HG03378 (cell line): ENCODE data around the gene PTPRK.

ENCODE experiments used
- ATAC-seq: cut with Tn5 transposase; IDR thresholded peaks from one replicate; pipeline ENCODE4 v1.9.1; 2021; ENCODE audit warnings: mild to moderate bottlenecking, moderate library complexity; ENCODE audit not compliant: unreplicated experiment

PTPRK gene

DNA sequence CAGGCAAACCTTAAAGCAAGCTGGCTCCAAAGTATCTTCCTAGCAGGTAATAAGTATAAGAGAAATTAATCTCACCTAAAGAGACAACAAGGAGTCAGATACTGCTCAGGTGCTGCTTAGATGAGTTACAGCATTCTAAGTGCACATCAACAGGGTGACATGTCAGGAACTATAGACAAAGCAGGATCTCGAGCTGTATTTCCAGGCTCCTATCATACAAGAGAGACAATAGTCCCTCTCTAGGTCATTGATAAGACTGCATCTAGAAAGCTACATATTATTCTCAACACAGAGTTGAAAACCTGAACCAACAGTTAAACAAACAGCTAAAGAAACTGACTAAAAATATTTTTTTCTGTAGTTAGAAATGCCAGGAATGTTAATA lies 3.9 kb downstream of the PTPRK start:
- peak; percentile 30 for ATAC-seq

DNA sequence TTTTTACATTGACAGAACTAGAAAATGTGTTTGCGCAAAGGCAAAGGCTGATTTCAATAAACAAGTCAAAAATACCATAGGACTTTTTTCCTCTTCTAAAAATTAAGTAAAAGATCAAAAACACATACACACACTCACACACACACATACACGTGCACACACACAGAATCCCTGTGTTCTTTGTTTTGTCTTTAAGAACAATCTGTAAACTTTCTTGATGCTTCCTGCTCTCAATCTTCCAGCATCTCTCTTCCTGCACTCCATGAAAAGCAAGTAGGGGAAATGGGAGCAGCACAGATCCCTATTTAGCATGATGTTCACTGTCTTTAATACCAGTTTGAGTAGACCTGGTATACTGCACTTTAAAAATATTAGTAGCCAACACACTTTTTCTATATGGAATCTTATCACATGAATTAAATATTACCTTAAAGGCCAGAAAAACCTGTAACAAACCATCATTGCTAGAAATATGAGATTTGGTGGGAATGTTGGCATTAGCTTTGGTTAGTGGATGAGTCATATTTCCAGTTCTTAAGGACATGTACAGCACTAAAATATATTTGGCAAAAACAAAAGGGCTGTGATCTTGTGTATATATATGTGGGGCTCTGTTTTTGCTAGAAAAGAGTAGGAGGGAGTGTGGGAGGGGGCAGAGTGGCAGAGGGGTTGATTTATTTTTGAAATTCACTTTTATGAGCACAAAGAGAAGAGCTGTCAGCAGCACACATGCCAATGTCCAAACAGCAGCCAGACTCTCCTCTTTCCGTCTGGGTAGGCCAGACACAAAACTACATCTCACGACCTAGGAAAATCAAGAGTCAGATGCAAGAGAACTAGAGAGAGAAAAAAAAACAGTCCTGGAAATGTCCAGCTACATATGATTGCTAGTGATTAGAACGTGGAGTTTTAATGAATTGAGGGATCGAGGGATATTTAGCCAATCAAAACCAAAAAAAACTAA lies 4.6 kb downstream of the PTPRK start:
- no peak for ATAC-seq

DNA sequence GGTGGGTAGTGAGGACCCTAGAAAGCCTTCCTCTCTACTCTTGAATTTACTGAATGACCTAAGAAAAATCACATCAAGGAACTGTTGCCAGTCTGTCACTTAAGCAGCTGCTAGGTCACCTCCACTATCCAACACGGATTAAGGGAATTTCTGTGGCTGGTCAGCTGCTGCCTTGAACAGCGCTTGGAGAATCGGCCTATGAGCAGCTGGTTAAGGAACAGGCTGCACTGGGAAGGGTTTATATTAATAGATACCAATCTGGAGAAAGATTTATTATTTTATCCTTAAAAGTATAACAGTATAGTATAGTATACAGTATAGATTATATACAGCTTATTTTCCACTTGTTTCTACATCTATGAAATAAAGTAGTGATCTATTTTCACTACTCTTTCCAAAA lies 6.5 kb downstream of the PTPRK start:
- no peak for ATAC-seq

DNA sequence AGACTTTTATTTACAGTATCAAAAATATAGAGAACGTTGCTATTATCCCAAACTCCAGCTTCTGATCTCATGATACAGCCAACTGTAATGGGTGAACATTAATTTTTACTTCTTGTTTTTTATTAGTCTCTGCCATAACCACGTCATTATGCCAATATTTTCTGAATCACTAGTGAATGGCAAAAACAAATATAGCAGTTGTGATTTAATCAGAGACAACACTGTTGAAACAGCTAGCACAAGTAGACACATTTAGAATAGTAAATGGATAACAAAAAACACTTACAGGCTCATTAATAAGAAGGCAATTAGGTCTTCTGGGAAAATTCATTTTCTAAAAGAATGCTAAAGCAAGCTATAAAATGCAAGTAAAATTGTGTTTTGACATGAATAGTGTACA lies 8.1 kb downstream of the PTPRK start:
- no peak for ATAC-seq

DNA sequence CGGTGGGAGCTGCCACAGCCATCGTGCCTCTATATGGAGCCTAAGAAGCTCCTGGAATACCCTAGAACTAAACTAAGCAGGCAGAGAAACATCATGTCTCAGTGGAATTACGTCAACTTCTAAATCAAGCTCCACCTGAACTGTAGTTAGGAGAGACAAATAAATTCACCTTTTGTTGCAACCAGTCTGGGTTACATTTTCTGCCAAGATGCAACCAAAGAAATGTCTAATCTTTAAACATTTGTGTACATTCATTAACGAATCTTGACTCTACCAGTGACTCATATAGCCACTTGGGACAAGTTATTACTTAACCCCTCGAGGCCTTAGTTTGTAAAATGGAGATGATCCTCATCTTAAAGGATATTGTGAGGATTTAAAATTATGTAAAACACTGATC lies 8.9 kb downstream of the PTPRK start:
- ATAC-seq, result peak; percentile 79

DNA sequence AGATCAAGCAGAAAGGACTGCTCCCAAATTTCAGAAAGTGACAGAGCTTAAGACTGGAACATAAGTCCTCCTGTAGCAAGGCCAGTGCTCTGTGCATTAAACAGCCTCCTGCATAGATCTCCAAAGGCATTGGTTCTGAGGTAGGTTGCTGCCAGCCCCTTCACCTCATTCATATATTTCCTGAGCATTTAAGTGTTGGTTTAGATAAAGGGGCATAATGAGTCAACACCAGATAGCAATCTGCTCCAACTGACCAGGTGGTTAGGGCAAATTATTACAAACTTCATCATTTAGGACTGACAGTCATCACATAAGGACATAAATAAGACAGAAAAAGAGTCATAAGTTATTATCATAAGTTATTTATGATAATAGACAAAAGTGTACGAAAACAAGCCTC lies 10.7 kb downstream of the PTPRK start:
- ATAC-seq, result no peak

DNA sequence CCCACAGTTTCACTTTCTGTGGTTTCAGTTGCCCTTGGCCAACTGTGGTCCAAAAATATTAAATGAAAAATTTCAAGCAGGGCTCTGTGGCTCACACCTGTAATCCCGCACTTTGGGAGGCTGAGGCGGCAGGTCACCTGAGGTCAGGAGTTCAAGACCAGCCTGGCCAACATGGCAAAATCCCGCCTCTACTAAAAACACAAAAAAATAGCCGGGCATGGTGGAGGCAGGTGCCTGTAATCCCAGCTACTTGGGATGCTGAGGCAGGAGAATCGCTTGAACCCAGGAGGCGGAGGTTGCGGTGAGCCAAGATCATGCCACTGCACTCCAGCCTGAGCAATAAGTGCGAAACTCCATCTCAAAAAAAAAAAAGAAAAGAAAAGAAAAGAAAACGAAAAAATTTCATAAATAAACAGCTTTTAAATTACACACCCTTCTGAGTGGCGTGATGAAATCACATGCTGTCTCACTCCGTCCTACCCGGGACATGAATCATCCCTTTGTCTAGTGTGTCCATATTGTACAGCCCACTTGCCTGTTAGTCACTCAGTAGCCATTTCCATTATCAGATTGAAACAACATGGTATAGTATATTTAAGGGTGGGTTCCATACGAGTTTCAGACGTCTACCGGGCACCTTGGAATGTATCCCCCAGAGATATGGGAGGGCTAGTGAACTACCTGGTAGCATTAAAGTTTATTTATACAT lies 11.7 kb downstream of the PTPRK start:
- no peak for ATAC-seq

DNA sequence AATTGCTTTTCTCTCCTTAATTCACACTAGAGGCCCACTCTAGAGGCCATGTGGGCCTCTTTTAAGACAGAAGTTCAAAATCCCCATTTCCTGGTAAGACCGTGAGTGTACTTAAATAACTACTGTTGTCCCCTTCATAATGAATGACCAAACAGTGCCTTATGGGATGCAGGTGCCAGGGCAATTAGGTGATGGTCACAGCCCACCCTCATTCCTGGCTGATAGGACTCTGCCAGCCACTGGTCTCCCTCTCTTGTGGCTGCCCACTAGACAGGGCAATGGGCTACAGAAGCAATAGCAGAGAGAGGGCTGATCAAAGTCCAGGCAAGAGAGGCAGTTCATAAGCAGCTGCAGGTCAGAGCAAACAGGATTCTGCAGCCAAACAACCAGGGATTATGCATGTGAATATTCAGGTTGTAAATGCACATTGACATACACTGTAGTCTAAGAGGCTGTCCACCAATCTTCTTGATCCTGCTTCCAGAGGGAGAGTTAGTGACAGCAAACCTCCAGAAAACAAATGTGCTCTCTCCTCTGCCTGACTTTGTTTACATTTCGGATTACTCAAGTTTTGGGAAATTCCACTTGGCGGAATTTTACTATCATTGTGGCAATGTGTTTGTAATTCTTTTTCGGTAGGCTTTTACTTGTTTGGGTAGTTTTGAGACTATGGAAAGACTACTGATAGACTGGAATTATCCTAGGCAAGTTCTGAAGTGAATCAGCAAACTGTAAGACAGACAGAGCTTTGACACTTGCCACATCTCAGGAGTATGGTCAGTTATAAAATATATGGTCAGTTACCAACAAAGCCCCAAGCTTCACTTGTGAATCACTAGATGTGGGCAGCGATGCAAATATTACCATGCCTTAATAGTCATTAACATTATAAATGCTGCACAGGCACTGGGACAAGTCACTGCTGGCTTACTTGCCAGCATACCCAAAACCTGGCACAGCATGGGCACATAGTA lies 12.8 kb downstream of the PTPRK start:
- ATAC-seq, result no peak

DNA sequence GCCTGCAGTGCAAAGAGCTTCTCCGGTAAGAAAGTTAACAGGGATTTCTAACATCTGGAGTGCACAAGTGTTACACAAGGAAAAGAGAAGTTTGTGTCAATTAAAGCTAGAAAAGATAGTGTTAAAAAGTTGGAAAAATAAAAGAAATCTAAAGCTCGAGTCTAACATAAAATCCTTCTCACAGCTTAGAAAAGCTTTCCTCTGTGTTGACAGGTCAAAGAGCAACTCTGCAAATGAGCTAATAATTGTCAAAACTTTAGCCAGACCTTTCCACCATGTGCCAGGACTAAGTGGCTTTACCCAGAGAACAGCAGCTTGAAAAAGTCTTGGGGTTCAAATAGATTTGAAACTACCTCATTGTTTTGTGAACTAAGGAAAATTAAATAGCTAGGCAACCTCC lies 14.8 kb downstream of the PTPRK start:
- ATAC-seq, result no peak

DNA sequence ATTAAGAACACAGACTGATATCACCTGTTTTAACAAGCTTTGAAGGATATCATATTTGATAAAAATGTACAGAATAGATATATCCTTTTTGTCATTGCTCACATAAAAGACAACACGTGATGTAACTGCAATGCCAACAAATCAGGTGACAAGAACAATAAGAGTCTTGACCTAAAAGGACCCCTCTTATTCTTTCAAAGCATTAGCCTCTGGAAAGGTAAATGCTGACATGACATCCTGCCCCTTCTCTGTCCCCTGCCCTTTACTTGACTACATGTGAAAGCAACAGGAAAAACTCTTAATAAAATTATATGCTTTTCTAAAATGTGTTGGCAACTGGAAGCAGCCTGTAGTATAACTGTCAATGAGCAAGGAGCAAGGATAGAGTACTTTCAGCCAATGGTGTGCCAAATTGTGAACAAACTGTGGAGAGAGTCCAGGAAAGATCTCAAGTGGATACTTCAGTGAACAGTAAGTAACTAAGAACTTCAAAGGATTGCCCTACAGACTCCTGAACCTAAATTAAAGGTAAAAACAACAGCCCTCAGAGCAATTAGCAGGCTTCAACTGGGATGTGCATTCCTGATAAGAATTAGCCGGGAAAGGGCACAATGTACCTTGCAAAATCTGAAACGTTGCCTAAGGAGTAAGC lies 16.3 kb downstream of the PTPRK start:
- ATAC-seq, result no peak

DNA sequence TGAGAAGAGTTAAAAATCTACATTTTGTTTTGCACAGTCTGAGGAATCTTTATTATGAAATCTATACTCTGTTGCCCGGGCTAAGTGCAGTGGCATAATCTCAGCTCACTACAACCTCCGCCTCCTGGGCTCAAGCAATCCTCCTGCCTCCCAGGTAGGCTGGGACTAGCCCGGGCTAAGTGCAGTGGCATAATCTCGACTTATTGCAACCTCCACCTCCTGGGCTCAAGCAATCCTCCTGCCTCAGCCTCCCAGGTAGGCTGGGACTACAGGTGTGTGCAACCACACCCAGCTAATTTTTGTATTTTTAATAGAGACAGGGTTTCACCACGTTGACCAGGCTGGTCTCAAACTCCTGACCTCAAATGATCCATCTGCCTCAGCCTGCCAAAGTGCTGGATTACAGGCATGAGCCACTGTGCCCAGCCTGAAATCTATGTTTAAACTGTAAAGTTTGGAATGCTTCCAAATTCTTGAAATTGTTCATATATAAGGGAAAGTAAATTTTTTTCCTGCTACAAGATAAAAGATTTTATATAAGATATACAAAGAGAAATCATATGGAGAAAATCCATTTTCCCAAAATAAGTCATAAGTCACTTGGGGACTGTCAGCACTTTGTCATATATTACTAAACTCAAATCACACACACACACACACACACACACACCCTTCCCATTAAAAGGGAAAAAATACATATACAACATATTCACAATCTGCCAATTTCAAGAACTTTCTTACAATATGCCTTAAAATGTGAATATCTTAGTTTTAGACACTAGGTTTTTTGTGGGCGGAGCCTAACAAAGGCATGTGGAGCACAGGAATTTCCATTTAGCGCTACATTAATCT lies 19.4 kb downstream of the PTPRK start:
- no peak for ATAC-seq

DNA sequence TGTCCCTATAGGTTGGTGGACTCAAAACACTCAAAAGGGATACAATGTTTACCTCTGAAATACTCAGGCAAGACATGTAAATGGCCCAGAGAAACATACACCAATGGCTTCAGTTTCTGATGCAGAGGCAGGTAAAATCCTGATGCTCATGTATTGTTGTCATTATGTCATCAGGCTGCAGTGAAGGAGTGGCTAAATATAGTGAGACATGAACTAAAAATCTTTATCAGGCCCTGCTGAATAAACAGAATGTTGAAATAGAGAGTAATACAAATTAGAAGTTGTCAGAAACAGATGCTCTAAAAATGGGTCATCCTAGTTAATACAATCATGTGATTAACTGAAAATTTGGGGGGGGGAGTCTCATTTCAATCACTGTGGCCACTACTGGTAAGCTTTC lies 20.4 kb downstream of the PTPRK start:
- no peak for ATAC-seq

DNA sequence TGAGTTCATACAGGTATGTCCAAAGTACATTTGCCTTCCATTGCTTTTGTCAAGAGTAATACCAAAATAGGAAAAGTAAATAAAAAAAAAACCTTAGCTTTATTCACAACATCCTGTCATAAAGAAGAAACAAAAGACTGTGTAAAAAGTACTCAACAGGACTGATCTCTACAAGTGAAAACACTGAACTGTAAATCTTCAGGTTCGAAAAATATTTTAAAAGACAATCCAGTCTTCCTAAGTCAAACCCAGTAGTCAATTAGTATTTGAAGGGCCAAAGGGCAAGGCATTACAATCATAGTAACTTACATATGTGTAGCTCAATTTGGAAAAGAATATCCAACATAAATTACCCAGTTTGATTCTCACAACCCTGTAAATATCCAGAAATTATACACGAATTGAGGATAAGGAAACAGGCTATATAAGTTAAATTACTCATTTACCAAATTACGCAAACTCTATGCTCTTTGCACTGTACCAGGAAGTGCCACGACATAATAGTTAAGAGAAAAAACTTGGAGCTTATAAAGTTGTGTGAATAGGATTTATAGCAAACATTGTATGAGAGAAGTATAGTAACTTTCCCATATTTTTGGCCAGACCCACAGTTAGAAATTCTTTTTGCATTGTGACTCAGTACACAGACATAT lies 21.2 kb downstream of the PTPRK start:
- ATAC-seq, result no peak

DNA sequence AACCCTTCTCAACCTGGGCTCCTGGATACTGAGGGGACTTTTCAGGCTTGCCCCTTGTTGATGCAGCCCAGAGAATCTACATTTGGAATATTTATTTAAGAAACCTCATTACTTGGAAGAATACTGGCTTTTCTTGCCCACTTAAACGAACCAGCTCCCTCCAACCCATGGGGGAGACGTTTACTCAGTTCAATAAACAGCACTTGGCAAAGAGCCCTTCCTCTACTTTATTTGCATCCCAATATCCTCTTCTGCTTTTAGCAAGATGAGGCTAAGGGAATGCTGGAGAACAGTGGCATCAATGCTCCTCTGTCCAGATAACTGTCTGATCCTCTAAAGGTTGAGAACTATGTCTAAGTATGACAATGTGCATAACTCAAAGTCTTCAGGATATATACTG lies 22.2 kb downstream of the PTPRK start:
- no peak for ATAC-seq

DNA sequence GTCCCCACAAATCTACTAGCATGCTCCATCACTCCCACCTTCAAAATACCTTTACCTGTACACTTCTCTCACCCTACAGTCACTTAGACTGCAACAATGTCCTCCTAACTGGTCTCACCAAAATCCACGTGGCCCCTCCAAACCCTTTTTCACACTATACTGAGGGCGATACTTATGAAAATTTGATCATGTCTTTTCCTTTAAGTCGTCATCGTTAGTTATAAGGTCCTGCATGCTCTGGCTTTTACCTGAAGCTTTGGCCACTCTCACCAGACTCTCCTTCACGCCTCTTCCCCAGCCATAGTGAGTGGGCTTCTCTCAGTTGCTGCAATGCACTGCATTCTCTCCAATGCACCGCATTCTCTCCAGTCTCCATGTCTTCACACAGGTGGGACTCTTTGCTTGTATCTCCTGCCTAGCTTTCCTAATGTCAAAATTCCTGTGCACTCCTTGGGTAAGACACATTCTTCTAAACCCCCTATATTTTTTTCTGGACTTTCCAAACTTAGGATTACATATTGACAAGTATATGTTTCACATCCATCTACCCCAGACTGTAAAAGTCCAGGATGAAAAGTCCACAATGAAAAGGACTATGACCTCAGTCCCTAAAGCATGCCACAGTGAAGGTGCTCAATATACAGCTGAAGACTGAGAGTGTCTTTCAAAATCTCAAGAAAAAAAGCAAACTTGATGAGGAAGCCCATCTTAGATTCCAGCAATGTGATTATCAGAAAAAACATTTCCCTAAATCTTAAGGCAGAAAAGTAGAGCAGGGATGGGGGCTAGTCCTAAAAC lies 24.7 kb downstream of the PTPRK start:
- ATAC-seq, result no peak

DNA sequence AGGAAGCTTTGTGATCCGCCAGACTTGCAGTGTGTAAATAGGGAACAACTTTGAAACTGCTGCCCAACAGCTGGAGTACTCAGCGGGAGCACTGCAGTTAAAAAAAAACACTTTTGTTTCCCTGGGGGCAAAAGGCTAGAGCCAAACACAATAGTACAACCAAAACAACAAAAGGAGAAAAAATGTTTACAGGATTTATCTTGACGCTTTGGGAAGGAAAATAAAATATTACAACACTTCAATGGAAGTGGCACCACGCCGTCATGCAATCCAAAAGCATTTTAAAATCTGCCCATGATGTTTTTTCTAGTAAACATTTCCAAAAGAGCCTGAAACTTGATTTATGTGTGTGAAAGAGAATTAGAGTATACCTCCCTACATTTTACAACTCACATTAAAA lies 26.0 kb downstream of the PTPRK start:
- no peak for ATAC-seq

DNA sequence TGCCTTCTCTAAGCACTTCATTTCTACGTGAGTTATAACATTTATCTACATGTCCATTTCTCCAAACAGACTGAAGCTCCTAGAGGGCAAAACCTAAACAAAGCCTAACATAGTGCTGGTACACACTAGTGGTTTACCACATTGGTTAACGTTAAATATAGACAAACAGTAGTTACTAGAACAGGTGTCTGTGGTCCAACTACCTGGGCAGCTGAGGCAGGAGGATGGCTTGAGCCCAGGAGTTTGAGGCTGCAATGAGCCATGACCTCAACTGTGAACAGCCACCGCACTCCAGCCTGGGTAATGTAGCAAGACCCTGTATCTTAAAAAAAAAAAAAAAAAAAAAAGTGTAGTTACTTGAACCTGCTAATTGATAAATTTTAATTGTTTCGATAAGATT lies 26.5 kb downstream of the PTPRK start:
- peak; percentile 77 for ATAC-seq

DNA sequence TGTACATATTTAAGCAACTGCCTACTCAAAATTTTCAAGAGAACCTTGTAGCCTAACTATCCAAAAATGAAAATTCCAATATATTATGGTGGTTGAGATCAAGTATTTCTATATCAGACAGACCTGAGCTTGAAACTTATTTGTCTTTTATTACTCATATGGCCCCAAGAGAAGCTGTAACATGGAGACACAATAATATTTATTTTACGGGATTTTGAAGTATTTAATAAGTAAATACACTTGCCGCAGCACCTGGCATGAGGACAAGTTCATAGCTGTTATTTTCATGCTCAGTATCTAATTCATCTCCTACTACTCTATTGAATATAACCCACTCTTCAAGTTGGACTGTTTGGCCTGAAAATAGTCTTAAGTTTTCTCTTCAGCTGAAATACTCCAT lies 28.0 kb downstream of the PTPRK start:
- ATAC-seq, result no peak
